ENCODE data around the gene TSNAXIP1. TPM values are rescaled to one million over a fixed set of nuclear protein-coding genes. Genes with fewer than 3 reads are reported as not detected.

The TSNAXIP1 gene
- total and polyA plus RNA-seq, 10 of the 15 experiments (the other 5 are each of a cell fraction or from before 2014, with no cell fraction given) = 0.09 to 0.63 (median 0.37) TPM; not detected in 1

GRCh38 chr16:67868290-67868689 lies 61.6 kb downstream of the TSNAXIP1 start:
- no peaks in the 10 kb centered on the region for H4K20me1 ChIP-seq (ENCODE audit: control insufficient read depth, insufficient read depth)
- ChIA-PET RAD21 (ENCODE audit: unreplicated experiment) (interaction anchor here (0.7 kb wide), 1 partner anchor 53 kb away, joined by 3 read pairs; no protein-coding TSS in a partner anchor), CTCF (interaction anchor here (0.6 to 0.7 kb wide), 2 partner anchors 52 to 65 kb away, joined by 3 read pairs; no protein-coding TSS in a partner anchor), SMC1A (ENCODE audit: uncharacterized antibody, unreplicated experiment) (no interaction called here), POLR2A (interaction anchor here (0.8 kb wide), 1 partner anchor 11 kb away, joined by 3 read pairs; no protein-coding TSS in a partner anchor)
- no peak overlapping the region for H3K27ac ChIP-seq (ENCODE audit: control insufficient read depth, insufficient read depth)
- H3K4me3 ChIP-seq = no peak overlapping the region
- ATAC-seq (no peak), FAIRE-seq (no peak), DNase-seq (ENCODE audit: low read depth, low spot score) (no peak)
- peaks cover 4% of the 10 kb centered on the region for H3K4me1 ChIP-seq (ENCODE audit: control insufficient read depth, insufficient read depth, low read length)
- TF ChIP-seq HDAC6 (IDR thresholded peaks at IDR 0.05; ENCODE audit: unreplicated experiment) = no peak
- TF ChIP-seq CHD1 (IDR thresholded peaks at IDR 0.05; ENCODE audit: low read depth, low read length) = no peak
- TF ChIP-seq BRCA1 (IDR thresholded peaks at IDR 0.05; ENCODE audit: low read depth, low read length) = no peak
- no peak for TF ChIP-seq RELA (IDR thresholded peaks at IDR 0.05; ENCODE audit: borderline replicate concordance, partially characterized antibody)
- no peak for TF ChIP-seq CUX1 (IDR thresholded peaks at IDR 0.05; ENCODE audit: insufficient replicate concordance, low read depth, low read length)
- no peak for TF ChIP-seq NR2F1 (conservative IDR thresholded peaks at IDR 0.05)
- TF ChIP-seq GABPA (IDR thresholded peaks at IDR 0.05; ENCODE audit: low read depth) = no peak
- TF ChIP-seq CREM (IDR thresholded peaks at IDR 0.05; ENCODE audit: low read depth) = no peak
- TF ChIP-seq MEF2B (IDR thresholded peaks at IDR 0.05; ENCODE audit: partially characterized antibody, poor library complexity, severe bottlenecking) = no peak
- no peaks in the 10 kb centered on the region for H3K27me3 ChIP-seq (replicated peaks in 1 of 2; ENCODE audit: control insufficient read depth in 2 of 2, insufficient read depth in 2 of 2, low read length in 1 of 2)
- H3K79me2 ChIP-seq (ENCODE audit: control insufficient read depth, insufficient read depth, low read length) = peaks cover 4% of the 10 kb centered on the region
- no peak overlapping the region for H2AFZ ChIP-seq (ENCODE audit: control insufficient read depth, low read depth, low read length)
- no TSS peak for BruUV-seq (replicated peaks)
- H3K9me3 ChIP-seq (replicated peaks; ENCODE audit: control insufficient read depth, insufficient read depth, low read length) = no peaks in the 10 kb centered on the region
- WGBS (ENCODE audit: insufficient coverage, insufficient replicate concordance, low lambda C conversion rate, missing lambda C conversion rate) = 96% methylated on average over 6 of the region's 6 CpGs
- in situ Hi-C loops (cut with MboI) = no loop called here
- H3K9ac ChIP-seq (ENCODE audit: control insufficient read depth, insufficient read depth, low read length) = no peak overlapping the region
- H3K36me3 ChIP-seq (ENCODE audit: control insufficient read depth in 2 of 2, insufficient read depth in 2 of 2, low read length in 1 of 2) = peaks cover 18 to 29% of the 10 kb centered on the region in 2 experiments
- intact Hi-C loops (cut with micrococcal nuclease; ENCODE audit: unreplicated experiment) = no loop called here
- no peak overlapping the region for H3K4me2 ChIP-seq (ENCODE audit: control insufficient read depth, insufficient read depth)
